Neural cell (in vitro differentiated cells): Measurements from ENCODE around the gene TNFRSF4. TPM values are rescaled to one million over a fixed set of nuclear protein-coding genes. Genes with fewer than 3 reads are reported as not detected.

Source experiments
- H2AFZ ChIP-seq: fragments of 200-600, 300-800 bp; sonication (generic), shearing (Covaris generic); 2 replicates; pipeline ENCODE4 v1.6.0; 2014; ENCODE audit warnings: low read depth, mild to moderate bottlenecking, antibody characterized with exemption, low read length, moderate library complexity
- H3F3A ChIP-seq: fragments of 200-600 bp; shearing (Covaris generic); 2 replicates; pipeline ENCODE4 v1.6.1; 2016; ENCODE audit warnings: mild to moderate bottlenecking, moderate library complexity, mixed read lengths, antibody characterized with exemption, low read length; ENCODE audit not compliant: insufficient read depth, poor library complexity, severe bottlenecking
- H3K27ac ChIP-seq: fragments of 200-600, 300-800 bp; sonication (generic), shearing (Covaris generic); 2 replicates; pipeline ENCODE4 v1.5.1; 2014; ENCODE audit warnings: mild to moderate bottlenecking, low read length, moderate library complexity
- H3K27me3 ChIP-seq: fragments of 300-800, 200-600 bp; sonication (generic), shearing (Covaris generic); 2 replicates; pipeline ENCODE4 v1.6.0; 2014; ENCODE audit warnings: mild to moderate bottlenecking, low read depth, low read length, moderate library complexity; ENCODE audit not compliant: insufficient read depth
- H3K36me3 ChIP-seq: fragments of 300-800, 200-600 bp; sonication (generic), shearing (Covaris generic); 2 replicates; pipeline ENCODE4 v1.5.1; 2014; ENCODE audit warnings: mild to moderate bottlenecking, antibody characterized with exemption, low read length, moderate library complexity; ENCODE audit not compliant: insufficient read depth
- H3K4me2 ChIP-seq: fragments of 300-800, 200-600 bp; sonication (generic), shearing (Covaris generic); 2 replicates; pipeline ENCODE4 v1.6.0; 2014; ENCODE audit warnings: mild to moderate bottlenecking, low read length
- H3K4me3 ChIP-seq: fragments of 300-800, 200-600 bp; sonication (generic), shearing (Covaris generic); 2 replicates; pipeline ENCODE4 v1.5.1; 2014; ENCODE audit warnings: mild to moderate bottlenecking, low read length, moderate library complexity
- H3K79me2 ChIP-seq: fragments of 200-600 bp; shearing (Covaris generic); replicated peaks from 2 replicates; pipeline ENCODE4 v1.6.0; 2014; ENCODE audit warnings: mild to moderate bottlenecking, low read length, moderate library complexity; ENCODE audit not compliant: insufficient read depth
- H3K9ac ChIP-seq: fragments of 300-800, 200-600 bp; sonication (generic), shearing (Covaris generic); 2 replicates; pipeline ENCODE4 v1.6.1; 2016; ENCODE audit warnings: mild to moderate bottlenecking, low read length, mixed read lengths
- H3K9me2 ChIP-seq: fragments of 200-600 bp; shearing (Covaris generic); 2 replicates; pipeline ENCODE4 v1.6.1; 2016; ENCODE audit warnings: mild to moderate bottlenecking, low read length, mixed read lengths; ENCODE audit not compliant: insufficient read depth
- H3K9me3 ChIP-seq: fragments of 200-600, 300-800 bp; sonication (generic), shearing (Covaris generic); 2 replicates; pipeline ENCODE4 v1.6.1; 2016; ENCODE audit warnings: mild to moderate bottlenecking, mixed run types, low read length, moderate library complexity, mixed read lengths
- H4K20me1 ChIP-seq: fragments of 200-600 bp; shearing (Covaris generic); 2 replicates; pipeline ENCODE4 v1.6.1; 2016; ENCODE audit warnings: mild to moderate bottlenecking, mixed run types; ENCODE audit not compliant: insufficient read depth
- EP300 ChIP-seq: fragments of 450-650 bp; conservative IDR thresholded peaks from 2 replicates; pipeline ENCODE4 v1.6.1; 2014; ENCODE audit warnings: antibody characterized with exemption, mild to moderate bottlenecking, moderate library complexity; ENCODE audit not compliant: poor library complexity, severe bottlenecking
- EZH2 ChIP-seq: fragments of 200-600, 300-800 bp; shearing (Covaris generic), sonication (generic); IDR thresholded peaks from 2 replicates; pipeline ENCODE4 v1.6.1; 2014; ENCODE audit warnings: antibody characterized with exemption, low read length, borderline replicate concordance, mild to moderate bottlenecking; ENCODE audit not compliant: insufficient read depth, poor library complexity, severe bottlenecking
- MXI1 ChIP-seq: fragments of 450-650 bp; conservative IDR thresholded peaks from 2 replicates; pipeline ENCODE4 v1.6.1; 2014; ENCODE audit warnings: antibody characterized with exemption, mild to moderate bottlenecking; ENCODE audit not compliant: poor library complexity, severe bottlenecking
- POLR2AphosphoS5 ChIP-seq: IDR thresholded peaks from 2 replicates; pipeline ENCODE4 v1.6.1; 2012
- RAD21 ChIP-seq: fragments of 450-650 bp; conservative IDR thresholded peaks from 2 replicates; pipeline ENCODE4 v1.6.1; 2014; ENCODE audit warnings: antibody characterized with exemption, mild to moderate bottlenecking, moderate library complexity
- REST ChIP-seq: IDR thresholded peaks from 2 replicates; pipeline ENCODE4 v1.6.1; 2012; ENCODE audit warnings: borderline replicate concordance
- SMC3 ChIP-seq: fragments of 450-650 bp; conservative IDR thresholded peaks from 2 replicates; pipeline ENCODE4 v1.6.1; 2014; ENCODE audit warnings: antibody characterized with exemption, mild to moderate bottlenecking, moderate library complexity; ENCODE audit not compliant: poor library complexity
- TAF1 ChIP-seq: IDR thresholded peaks from 2 replicates; pipeline ENCODE4 v1.6.1; 2012; ENCODE audit warnings: low read depth
- polyA plus RNA-seq: library from polyadenylated mRNA; depleted of rRNA; stranded (reverse); fragments of >200 nt; gene quantifications from 2 replicates; pipeline ENCODE4 v1.2.3, GENCODE V29; 2014
- TF ChIP-seq, protein P1 (sequence below): fragments of 450-650 bp; IDR thresholded peaks from 2 replicates; pipeline ENCODE4 v1.5.1; 2014; ENCODE audit warnings: antibody characterized with exemption, mild to moderate bottlenecking, moderate library complexity; ENCODE audit not compliant: poor library complexity, severe bottlenecking

The TNFRSF4 gene
- polyA plus RNA-seq, 1 donor from 2014 or later: not detected

- Histone ChIP-seq H3K9me3 (no peaks in the 10 kb centered on the region), H3K79me2 (no peaks in the 10 kb centered on the region), H3K9me2 (no peaks in the 10 kb centered on the region), H3K4me2 (no peak overlapping the region), H3F3A (no peaks in the 10 kb centered on the region), H3K27me3 (no peaks in the 10 kb centered on the region), H3K36me3 (no peaks in the 10 kb centered on the region), H2AFZ (no peak overlapping the region), H4K20me1 (no peaks in the 10 kb centered on the region), H3K4me3 (no peak overlapping the region), H3K9ac (no peak overlapping the region), H3K27ac (no peak overlapping the region)
- no peak for TF ChIP-seq POLR2AphosphoS5
- TF ChIP-seq TAF1: no peak
- TF ChIP-seq RAD21: no peak
- TF ChIP-seq EP300: no peak
- TF ChIP-seq EZH2: no peak
- TF ChIP-seq SMC3: no peak
- no peak for TF ChIP-seq REST
- TF ChIP-seq MXI1: no peak
- TF ChIP-seq, protein P1, sequence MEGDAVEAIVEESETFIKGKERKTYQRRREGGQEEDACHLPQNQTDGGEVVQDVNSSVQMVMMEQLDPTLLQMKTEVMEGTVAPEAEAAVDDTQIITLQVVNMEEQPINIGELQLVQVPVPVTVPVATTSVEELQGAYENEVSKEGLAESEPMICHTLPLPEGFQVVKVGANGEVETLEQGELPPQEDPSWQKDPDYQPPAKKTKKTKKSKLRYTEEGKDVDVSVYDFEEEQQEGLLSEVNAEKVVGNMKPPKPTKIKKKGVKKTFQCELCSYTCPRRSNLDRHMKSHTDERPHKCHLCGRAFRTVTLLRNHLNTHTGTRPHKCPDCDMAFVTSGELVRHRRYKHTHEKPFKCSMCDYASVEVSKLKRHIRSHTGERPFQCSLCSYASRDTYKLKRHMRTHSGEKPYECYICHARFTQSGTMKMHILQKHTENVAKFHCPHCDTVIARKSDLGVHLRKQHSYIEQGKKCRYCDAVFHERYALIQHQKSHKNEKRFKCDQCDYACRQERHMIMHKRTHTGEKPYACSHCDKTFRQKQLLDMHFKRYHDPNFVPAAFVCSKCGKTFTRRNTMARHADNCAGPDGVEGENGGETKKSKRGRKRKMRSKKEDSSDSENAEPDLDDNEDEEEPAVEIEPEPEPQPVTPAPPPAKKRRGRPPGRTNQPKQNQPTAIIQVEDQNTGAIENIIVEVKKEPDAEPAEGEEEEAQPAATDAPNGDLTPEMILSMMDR: no peak
Observed at GRCh38 chr1:1216770-1217620, 3.0 kb upstream of the TNFRSF4 start.

- Histone ChIP-seq H3K4me2 (no peak overlapping the region), H3K4me3 (no peak overlapping the region), H3K9me3 (no peaks in the 10 kb centered on the region), H3K9me2 (no peaks in the 10 kb centered on the region), H3K9ac (no peak overlapping the region), H3K36me3 (no peaks in the 10 kb centered on the region), H3F3A (no peaks in the 10 kb centered on the region), H3K27me3 (no peaks in the 10 kb centered on the region), H4K20me1 (no peaks in the 10 kb centered on the region), H2AFZ (no peak overlapping the region), H3K79me2 (no peaks in the 10 kb centered on the region), H3K27ac (no peak overlapping the region)
- no peak for TF ChIP-seq EP300
- TF ChIP-seq EZH2: no peak
- no peak for TF ChIP-seq SMC3
- TF ChIP-seq TAF1: no peak
- TF ChIP-seq MXI1: no peak
- TF ChIP-seq, protein P1: no peak
- TF ChIP-seq RAD21: no peak
- no peak for TF ChIP-seq POLR2AphosphoS5
- no peak for TF ChIP-seq REST
Observed at GRCh38 chr1:1215881-1216605, 2.1 kb upstream of the TNFRSF4 start.
